ENCODE results near the gene FETUB. TPM values are rescaled to one million over a fixed set of nuclear protein-coding genes. Genes with fewer than 3 reads are reported as not detected.
"Not testable (repeated sequence)": the region's sequence is repeated elsewhere in the genome, so short reads cannot be mapped to it uniquely, and the experiment has no call there.

Gene FETUB
- polyA plus RNA-seq, 2 of the 4 experiments (the other 2 are of a cell fraction): 0.06 to 0.10 TPM

DNA sequence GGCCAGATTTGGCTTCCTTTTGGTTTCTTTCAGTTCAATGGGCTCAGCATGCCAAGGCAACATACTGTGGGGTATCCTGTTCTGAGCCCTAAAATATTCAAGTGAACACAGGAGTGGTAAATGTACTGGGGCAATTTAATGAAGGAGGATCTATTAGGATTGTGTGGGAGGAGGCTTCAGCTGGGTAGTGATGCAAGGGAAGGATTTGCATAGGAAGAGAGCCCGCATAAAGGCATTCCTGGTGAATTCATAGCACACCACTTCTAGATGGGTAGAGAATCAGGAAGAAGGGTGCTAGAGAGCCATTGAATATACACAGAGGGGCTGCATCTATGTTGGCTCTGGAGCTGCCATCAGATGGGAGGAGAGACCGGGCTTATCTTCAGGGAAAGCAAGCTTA, 56.3 kb downstream of the FETUB start:
- H3K9me3 ChIP-seq: no peaks in the 10 kb centered on the region
- ChIA-PET CTCF (no interaction called here), POLR2A (no interaction called here)
- H3K4me1 ChIP-seq: peaks cover 7% of the 10 kb centered on the region; the same call in 1 of the 3 replicates
- no peak overlapping the region for H3K27ac ChIP-seq
- DNase-seq (ENCODE audit: low read depth in 1 of 2, low spot score in 1 of 2) (no peak), ATAC-seq (no peak), FAIRE-seq (no peak)
- no peak overlapping the region for H3K4me3 ChIP-seq
- TF ChIP-seq CTCF (IDR thresholded peaks at IDR 0.05) (no peak), CBX2 (IDR thresholded peaks at IDR 0.05; ENCODE audit: borderline replicate concordance, low read depth) (no peak), ESRRA (IDR thresholded peaks at IDR 0.05; ENCODE audit: borderline replicate concordance, low read length) (no peak), FOSB (CRISPR knock-in tag; IDR thresholded peaks at IDR 0.05) (no peak), HEYL (CRISPR knock-in tag; IDR thresholded peaks at IDR 0.05) (no peak)
- WGBS (ENCODE audit: missing lambda C conversion rate): 92% methylated on average over 2 of the region's 2 CpGs
- H3K4me2 ChIP-seq: no peak overlapping the region

DNA sequence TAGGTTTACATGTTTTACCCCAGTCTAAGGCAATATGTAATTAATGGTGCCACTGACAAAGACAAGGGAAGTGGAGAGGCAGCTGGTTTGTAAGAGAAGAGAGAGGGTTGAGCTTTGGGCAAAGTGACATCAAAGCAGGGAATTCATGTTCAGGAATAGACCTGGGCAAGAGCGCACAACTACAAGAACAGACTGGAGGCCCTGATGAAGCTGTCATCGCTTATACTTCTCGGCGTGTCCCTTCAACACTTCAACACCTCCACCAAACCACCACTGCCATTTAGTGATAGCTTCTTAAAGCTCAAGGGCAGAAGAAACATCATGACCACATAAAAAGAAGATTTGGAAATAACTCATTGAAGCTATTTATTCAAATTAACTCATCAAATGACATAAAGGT, 57.3 kb downstream of the FETUB start:
- Histone ChIP-seq H3K4me2 (no peak overlapping the region), H3K4me3 (no peak overlapping the region), H3K27ac (no peak overlapping the region), H3K4me1 (peaks cover 7% of the 10 kb centered on the region; the same call in 1 of the 3 replicates), H3K9me3 (no peaks in the 10 kb centered on the region)
- DNase-seq (ENCODE audit: low read depth in 1 of 2, low spot score in 1 of 2) (no peak), FAIRE-seq (no peak), ATAC-seq (no peak)
- CTCF ChIA-PET: interaction anchor here (0.7 to 0.8 kb wide), 2 partner anchors 80 to 1363 kb away, joined by 3 to 4 read pairs; no protein-coding TSS in a partner anchor
- WGBS (ENCODE audit: missing lambda C conversion rate): 100% methylated on average over 4 of the region's 4 CpGs
- POLR2A ChIA-PET: no interaction called here
- no peak for TF ChIP-seq BHLHE40 (IDR thresholded peaks at IDR 0.05; ENCODE audit: low read depth, low read length)
- no peak for TF ChIP-seq RCOR1 (IDR thresholded peaks at IDR 0.05; ENCODE audit: low read depth, low read length)
- no peak for TF ChIP-seq SREBF2 (IDR thresholded peaks at IDR 0.05)
- TF ChIP-seq ESRRA (IDR thresholded peaks at IDR 0.05; ENCODE audit: borderline replicate concordance, low read length): no peak
- no peak for TF ChIP-seq ZSCAN20 (CRISPR knock-in tag; IDR thresholded peaks at IDR 0.05)
- no peak for TF ChIP-seq RNF2 (IDR thresholded peaks at IDR 0.05; ENCODE audit: borderline replicate concordance, low read depth)
- TF ChIP-seq POLR2A (IDR thresholded peaks at IDR 0.05; ENCODE audit: low read length): no peak
- TF ChIP-seq RAD21 (conservative IDR thresholded peaks at IDR 0.05 in 1 of 2, IDR thresholded peaks at IDR 0.05 in 1 of 2): no peak
- TF ChIP-seq NFE2L2 (conservative IDR thresholded peaks at IDR 0.05; ENCODE audit: low read length): no peak
- TF ChIP-seq RFX5 (IDR thresholded peaks at IDR 0.05): no peak
- no peak for TF ChIP-seq FOSL2 (IDR thresholded peaks at IDR 0.05)
- TF ChIP-seq FOSL2 (CRISPR knock-in tag; IDR thresholded peaks at IDR 0.05): no peak
- TF ChIP-seq FOSB (CRISPR knock-in tag; IDR thresholded peaks at IDR 0.05): no peak
- TF ChIP-seq HOXB5 (CRISPR knock-in tag; IDR thresholded peaks at IDR 0.05): no peak
- no peak for TF ChIP-seq HOXB13 (CRISPR knock-in tag; IDR thresholded peaks at IDR 0.05; ENCODE audit: low read depth)
- no peak for TF ChIP-seq POLR2AphosphoS2 (conservative IDR thresholded peaks at IDR 0.05; ENCODE audit: low read length)

GRCh38 chr3:186700267-186700666, 60.1 kb downstream of the FETUB start:
- ATAC-seq (no peak), FAIRE-seq (no peak), DNase-seq (ENCODE audit: low read depth in 1 of 2, low spot score in 1 of 2) (no peak)
- Histone ChIP-seq H3K4me2 (no peak overlapping the region), H3K9me3 (no peaks in the 10 kb centered on the region), H3K4me1 (no peaks in the 10 kb centered on the region), H3K4me3 (no peak overlapping the region), H3K27ac (peak overlapping the region in 1 of 2 experiments; percentile 42; a peak in 2 of 6 replicates)
- TF ChIP-seq HOXB5 (CRISPR knock-in tag; IDR thresholded peaks at IDR 0.05) (no peak), EHF (CRISPR knock-in tag; IDR thresholded peaks at IDR 0.05) (no peak), RCOR1 (IDR thresholded peaks at IDR 0.05; ENCODE audit: low read depth, low read length) (no peak), GATA3 (IDR thresholded peaks at IDR 0.05; ENCODE audit: borderline replicate concordance) (no peak), TP53 (CRISPR knock-in tag; IDR thresholded peaks at IDR 0.05) (no peak), BHLHE40 (IDR thresholded peaks at IDR 0.05; ENCODE audit: low read depth, low read length) (no peak), MAX (IDR thresholded peaks at IDR 0.05) (no peak), CTCF (IDR thresholded peaks at IDR 0.05) (no peak), ELK1 (IDR thresholded peaks at IDR 0.05; ENCODE audit: low read depth, low read length) (no peak), JUN (IDR thresholded peaks at IDR 0.05) (no peak)
- WGBS (ENCODE audit: missing lambda C conversion rate): 100% methylated on average over 3 of the region's 3 CpGs
- ChIA-PET POLR2A (no interaction called here), CTCF (interaction anchor here (0.6 kb wide), 1 partner anchor 1041 kb away, joined by 3 read pairs; no protein-coding TSS in a partner anchor)

DNA sequence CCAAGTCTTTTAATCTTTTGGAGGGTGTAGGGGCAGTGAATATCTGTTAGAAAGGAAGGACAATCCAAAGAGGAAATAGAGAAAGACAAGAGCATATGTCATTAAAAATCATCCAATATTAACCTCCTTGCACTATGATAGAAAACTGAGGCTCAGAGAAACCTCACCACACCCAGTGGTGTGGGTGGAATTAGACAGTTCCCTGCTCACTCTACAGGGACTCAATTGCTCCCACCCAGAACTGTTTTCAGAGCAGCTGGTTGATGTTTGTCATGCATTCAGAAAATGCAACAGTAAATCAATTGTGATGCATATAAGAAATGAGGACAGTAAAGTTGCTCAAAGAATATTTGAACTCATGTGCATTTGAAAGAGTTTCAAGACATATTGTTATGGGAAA, 62.3 kb downstream of the FETUB start:
- CTCF ChIA-PET; DNase-seq (ENCODE audit: low read depth in 1 of 2, low spot score in 1 of 2); H3K27ac ChIP-seq; POLR2A ChIA-PET; FAIRE-seq; H3K4me3 ChIP-seq; ATAC-seq; H3K9me3 ChIP-seq; H3K4me1 ChIP-seq; H3K4me2 ChIP-seq: not testable (repeated sequence)
